Raji (cell line): ENCODE results near the gene UBAP2L.

Experiments used
- POLR2A ChIP-seq: IDR thresholded peaks from 2 replicates; pipeline ENCODE4 v1.6.1; 2011; ENCODE audit warnings: low read depth, low read length, control low read depth; ENCODE audit not compliant: insufficient read depth

UBAP2L gene

GRCh38 chr1:154222518-154222917 lies 1.8 kb downstream of the UBAP2L start:
- no peak for TF ChIP-seq POLR2A

- no peak for TF ChIP-seq POLR2A
Observed at GRCh38 chr1:154222918-154223317, 2.2 kb downstream of the UBAP2L start.

GRCh38 chr1:154223621-154224020 lies 2.9 kb downstream of the UBAP2L start:
- no peak for TF ChIP-seq POLR2A

DNA sequence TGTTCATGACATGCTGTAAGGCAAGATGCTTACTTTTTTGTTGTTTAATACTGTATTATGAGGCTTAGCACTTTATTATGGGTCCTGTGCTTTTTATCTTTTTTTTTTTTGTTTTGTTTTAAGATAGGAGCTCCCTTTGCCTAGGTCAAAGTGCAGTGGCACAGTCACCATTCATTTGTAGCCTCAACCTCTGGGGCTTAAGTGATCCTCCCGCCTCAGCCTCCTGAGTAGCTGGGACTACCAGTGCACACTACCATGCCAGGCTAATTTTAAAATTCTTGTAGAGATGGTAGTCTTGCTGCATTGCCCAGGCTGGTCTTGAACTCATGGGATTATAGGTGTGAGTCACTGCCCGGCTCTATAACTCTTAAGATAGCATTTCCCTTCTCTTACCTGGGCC lies 4.6 kb downstream of the UBAP2L start:
- no peak for TF ChIP-seq POLR2A

GRCh38 chr1:154236855-154237254 lies 16.1 kb downstream of the UBAP2L start:
- TF ChIP-seq POLR2A: no peak

DNA sequence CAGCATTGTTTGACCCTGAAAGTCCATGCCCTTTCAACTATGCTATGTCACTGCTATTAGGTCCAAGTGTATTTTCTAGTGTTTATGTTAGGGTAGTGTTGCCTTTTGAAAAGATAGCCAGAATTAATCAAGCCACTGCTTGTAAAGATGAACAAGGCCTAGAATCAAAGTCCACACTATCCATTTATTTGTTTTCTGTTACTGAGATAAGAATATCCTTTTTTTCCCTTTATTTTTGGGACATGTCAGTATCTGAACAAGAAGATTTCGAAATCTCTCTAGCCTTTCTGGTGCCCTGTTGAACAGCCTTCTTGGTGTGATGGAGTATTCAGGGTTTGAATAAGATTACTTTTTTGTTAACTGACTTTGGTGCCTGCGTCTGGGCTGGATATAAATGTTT lies 16.7 kb downstream of the UBAP2L start:
- TF ChIP-seq POLR2A: no peak

GRCh38 chr1:154237880-154238506 lies 17.2 kb downstream of the UBAP2L start:
- no peak for TF ChIP-seq POLR2A

GRCh38 chr1:154239491-154239890 lies 18.7 kb downstream of the UBAP2L start:
- no peak for TF ChIP-seq POLR2A

DNA sequence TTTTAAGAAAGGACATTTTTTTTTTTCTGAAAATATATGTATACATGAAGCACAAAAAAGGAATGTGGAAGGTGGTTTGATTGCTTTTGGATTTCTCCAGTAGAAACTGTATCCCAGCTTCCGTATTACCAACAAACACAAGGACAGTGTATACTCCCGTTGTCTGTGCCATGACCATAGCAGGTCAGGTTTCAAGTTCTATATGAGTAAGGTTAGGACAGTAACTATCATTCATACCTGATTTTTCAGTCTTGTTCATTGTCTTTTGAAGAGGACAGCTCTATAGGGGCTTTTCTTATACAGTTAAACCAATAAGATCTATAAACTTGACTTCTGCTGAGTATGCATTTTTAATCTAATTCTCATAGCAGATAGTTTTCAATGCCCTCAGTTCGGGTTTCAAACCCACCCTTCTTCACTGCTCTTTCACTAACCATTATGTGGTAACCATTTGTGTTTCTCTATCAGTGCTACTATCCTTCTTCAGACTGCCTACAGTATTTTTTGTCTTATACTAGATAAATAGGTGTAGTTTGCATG lies 19.6 kb downstream of the UBAP2L start:
- no peak for TF ChIP-seq POLR2A

DNA sequence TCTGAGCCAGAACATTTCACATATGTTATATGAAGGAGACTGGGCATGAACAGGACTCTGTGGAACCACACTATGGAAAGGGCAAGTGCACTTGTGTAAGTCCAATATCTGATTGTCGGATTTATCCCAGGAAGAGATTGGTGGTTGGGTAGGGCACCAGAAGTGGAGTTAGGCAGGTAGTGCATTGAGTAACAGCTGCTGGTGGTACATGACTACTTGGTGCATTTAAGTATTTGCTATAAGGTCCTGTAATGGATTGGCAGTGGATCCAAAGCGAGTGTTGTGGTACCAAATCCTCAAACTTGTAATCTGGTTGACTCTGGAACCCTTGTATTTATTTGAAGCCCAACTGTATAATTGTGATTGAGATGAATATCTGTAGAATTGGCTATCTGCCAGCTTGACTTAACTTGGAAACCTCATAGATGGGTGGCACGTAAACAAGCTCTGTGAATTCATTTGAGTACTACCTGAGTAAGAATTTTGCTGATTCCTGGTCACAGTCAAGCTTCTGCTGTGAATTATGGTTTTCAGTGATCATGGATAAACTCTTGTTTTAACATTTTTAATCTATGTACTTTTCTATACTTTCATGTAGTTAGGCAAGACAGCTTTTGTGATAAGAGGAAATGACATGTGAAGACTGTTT lies 21.1 kb downstream of the UBAP2L start:
- no peak for TF ChIP-seq POLR2A

- TF ChIP-seq POLR2A: no peak
Observed at GRCh38 chr1:154253671-154254070, 32.9 kb downstream of the UBAP2L start.

- no peak for TF ChIP-seq POLR2A
Observed at GRCh38 chr1:154256686-154257085, 35.9 kb downstream of the UBAP2L start.

DNA sequence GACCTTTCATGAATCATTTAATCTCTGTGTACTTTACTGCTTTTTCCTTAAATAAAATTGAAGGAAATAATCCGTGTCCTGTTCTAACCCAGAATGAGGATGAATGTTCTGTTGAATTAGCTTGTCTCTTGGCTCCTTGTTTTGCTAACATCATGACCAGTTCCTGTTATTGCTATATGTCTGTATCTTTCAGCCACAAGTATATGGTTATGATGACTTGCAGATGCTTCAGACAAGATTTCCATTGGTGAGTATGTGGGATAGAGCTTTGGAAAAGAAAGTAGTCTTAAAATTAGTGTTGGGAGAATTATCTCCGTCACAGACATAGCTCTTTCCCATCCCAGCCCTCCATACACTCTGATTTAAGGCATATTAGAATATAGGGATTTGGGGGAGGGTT lies 38.0 kb downstream of the UBAP2L start:
- TF ChIP-seq POLR2A: no peak

DNA sequence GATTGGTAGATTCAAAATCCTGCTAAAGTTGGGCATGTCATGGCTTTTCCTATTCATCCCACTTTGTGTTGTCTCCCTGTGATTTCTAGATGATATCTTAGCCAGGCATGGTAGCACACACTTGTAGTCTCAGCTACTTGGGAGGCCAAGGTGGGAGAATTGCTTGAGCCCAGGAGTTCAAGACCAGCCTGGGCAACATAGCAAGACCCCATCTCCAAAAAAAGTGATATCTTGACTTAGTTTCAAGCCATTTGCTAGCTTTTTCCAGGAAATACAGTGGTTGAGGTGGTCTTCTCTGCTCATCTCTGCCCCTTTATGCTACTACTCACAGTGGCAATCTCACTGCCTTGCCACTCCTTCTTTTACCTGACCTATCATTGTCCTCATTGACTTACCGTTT lies 39.4 kb downstream of the UBAP2L start:
- TF ChIP-seq POLR2A: no peak

DNA sequence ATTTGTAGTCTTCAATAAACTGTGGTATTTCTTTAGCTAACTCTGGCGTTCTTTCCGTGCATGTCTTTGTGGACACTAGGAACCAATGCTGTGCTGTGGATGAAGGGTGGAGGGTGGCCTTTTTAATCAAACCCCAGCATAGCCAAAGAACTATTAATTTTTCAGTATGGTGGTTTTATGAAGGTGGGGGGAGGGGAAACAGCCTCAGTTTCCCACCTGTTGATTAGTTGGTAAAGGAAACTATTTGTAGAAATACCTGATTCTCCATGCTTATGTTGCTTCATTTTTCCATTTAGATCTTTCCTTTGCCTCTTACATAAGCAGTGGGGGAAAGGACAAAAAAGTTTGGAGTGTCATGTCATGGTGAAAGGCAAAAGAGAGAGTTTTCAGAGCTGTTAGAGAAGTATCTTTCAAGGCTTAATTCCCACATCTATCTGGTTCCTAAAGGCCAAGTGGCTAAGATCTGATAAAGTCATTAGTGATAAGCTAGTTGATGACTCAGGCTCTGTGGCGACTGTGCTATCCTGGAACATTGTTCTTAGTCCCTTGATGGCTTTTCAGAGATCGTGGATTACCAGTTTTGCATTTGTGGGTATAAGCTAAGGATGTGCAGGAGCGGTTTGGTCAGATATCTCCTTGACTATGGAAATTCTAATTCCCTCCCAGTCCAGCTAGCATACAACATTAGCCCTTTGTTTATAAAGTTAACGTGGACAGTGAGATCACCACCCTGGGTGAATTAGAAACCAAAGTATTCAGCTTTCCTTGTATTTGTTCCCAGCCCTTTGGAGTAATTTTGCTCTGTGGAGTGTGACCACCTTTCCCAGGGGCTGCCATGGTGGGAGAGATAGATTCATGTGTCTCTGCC lies 42.9 kb downstream of the UBAP2L start:
- TF ChIP-seq POLR2A: no peak

GRCh38 chr1:154264454-154264853 lies 43.7 kb downstream of the UBAP2L start:
- TF ChIP-seq POLR2A: no peak

- no peak for TF ChIP-seq POLR2A
Observed at GRCh38 chr1:154265586-154265985, 44.8 kb downstream of the UBAP2L start.

GRCh38 chr1:154270833-154271232 lies 50.1 kb downstream of the UBAP2L start:
- TF ChIP-seq POLR2A: no peak
